ENCODE data around the gene HAVCR1.

Gene HAVCR1

GRCh38 chr5:157068785-157069184 is 9.9 kb upstream of the HAVCR1 start:
- TF ChIP-seq CTCF (IDR thresholded peaks at IDR 0.05), result no peak

GRCh38 chr5:157068339-157068738 is 9.4 kb upstream of the HAVCR1 start:
- no peak for TF ChIP-seq CTCF (IDR thresholded peaks at IDR 0.05)
- Mint-ChIP-seq H3K4me1 (no peaks in the 10 kb centered on the region), H3K27me3 (ENCODE audit: low read depth, poor library complexity) (peaks cover 4% of the 10 kb centered on the region), H3K9me3 (no peaks in the 10 kb centered on the region), H3K36me3 (ENCODE audit: low read depth) (no peaks in the 10 kb centered on the region), H3K27ac (peak overlapping the region; percentile 45), H3K4me3 (no peak overlapping the region)
- DNase-seq, result no peak

More at GRCh38 chr5:157068785-157069184, 9.9 kb upstream of the HAVCR1 start:
- H3K36me3 Mint-ChIP-seq (ENCODE audit: low read depth), result no peaks in the 10 kb centered on the region
- no peak overlapping the region for H3K4me3 Mint-ChIP-seq
- no peaks in the 10 kb centered on the region for H3K4me1 Mint-ChIP-seq
- peak overlapping the region; percentile 45 for H3K27ac Mint-ChIP-seq
- DNase-seq, result no peak
- no peaks in the 10 kb centered on the region for H3K9me3 Mint-ChIP-seq
- peaks cover 4% of the 10 kb centered on the region for H3K27me3 Mint-ChIP-seq (ENCODE audit: low read depth, poor library complexity)

GRCh38 chr5:157067005-157067404 is 8.1 kb upstream of the HAVCR1 start:
- H3K4me1 Mint-ChIP-seq, result no peaks in the 10 kb centered on the region
- no peaks in the 10 kb centered on the region for H3K9me3 Mint-ChIP-seq
- no peak overlapping the region for H3K27ac Mint-ChIP-seq
- no peaks in the 10 kb centered on the region for H3K36me3 Mint-ChIP-seq (ENCODE audit: low read depth)
- peaks cover 4% of the 10 kb centered on the region for H3K27me3 Mint-ChIP-seq (ENCODE audit: low read depth, poor library complexity)
- no peak for DNase-seq
- TF ChIP-seq CTCF (IDR thresholded peaks at IDR 0.05), result no peak
- no peak overlapping the region for H3K4me3 Mint-ChIP-seq

GRCh38 chr5:157066080-157066479 is 7.2 kb upstream of the HAVCR1 start:
- Mint-ChIP-seq H3K9me3 (no peaks in the 10 kb centered on the region), H3K36me3 (ENCODE audit: low read depth) (no peaks in the 10 kb centered on the region), H3K4me1 (no peaks in the 10 kb centered on the region), H3K27me3 (ENCODE audit: low read depth, poor library complexity) (peaks cover 4% of the 10 kb centered on the region), H3K4me3 (no peak overlapping the region), H3K27ac (no peak overlapping the region)
- TF ChIP-seq CTCF (IDR thresholded peaks at IDR 0.05), result no peak
- no peak for DNase-seq

- Mint-ChIP-seq H3K27ac (peak overlapping the region; percentile 41), H3K4me1 (no peaks in the 10 kb centered on the region), H3K9me3 (no peaks in the 10 kb centered on the region), H3K36me3 (ENCODE audit: low read depth) (no peaks in the 10 kb centered on the region), H3K4me3 (no peak overlapping the region), H3K27me3 (ENCODE audit: low read depth, poor library complexity) (no peaks in the 10 kb centered on the region)
- no peak for DNase-seq
- TF ChIP-seq CTCF (IDR thresholded peaks at IDR 0.05), result no peak
Measured at GRCh38 chr5:157063776-157064430, 5.0 kb upstream of the HAVCR1 start.

- DNase-seq, result no peak
- Mint-ChIP-seq H3K9me3 (no peaks in the 10 kb centered on the region), H3K4me3 (no peak overlapping the region), H3K27ac (no peak overlapping the region), H3K4me1 (no peaks in the 10 kb centered on the region), H3K27me3 (ENCODE audit: low read depth, poor library complexity) (no peaks in the 10 kb centered on the region), H3K36me3 (ENCODE audit: low read depth) (no peaks in the 10 kb centered on the region)
- TF ChIP-seq CTCF (IDR thresholded peaks at IDR 0.05), result no peak
Measured at GRCh38 chr5:157059891-157060290, 975 bp upstream of the HAVCR1 start.

Measured in nephron progenitor cell (in vitro differentiated cells).